Adipocyte (in vitro differentiated cells): Measurements from ENCODE around the gene LAMTOR2.
"Not testable (repeated sequence)": the region's sequence is repeated elsewhere in the genome, so short reads cannot be mapped to it uniquely, and the experiment has no call there.

Experiments
- DNase-seq: peaks from one replicate; pipeline ENCODE4 v3.0.0-alpha.2; 2015; ENCODE audit warnings: low read depth
- H3K27me3 ChIP-seq: replicated peaks from 2 replicates; pipeline ENCODE4 v1.7.0; 2013; ENCODE audit warnings: mild to moderate bottlenecking, low read length, moderate library complexity; ENCODE audit not compliant: control insufficient read depth, insufficient read depth
- H3K36me3 ChIP-seq: 2 replicates; pipeline ENCODE4 v1.7.0; 2013; ENCODE audit warnings: low read length, mild to moderate bottlenecking, moderate library complexity; ENCODE audit not compliant: control insufficient read depth, insufficient read depth, severe bottlenecking
- H3K4me1 ChIP-seq: 2 replicates; pipeline ENCODE4 v1.7.0; 2013; ENCODE audit warnings: mild to moderate bottlenecking, low read length, moderate library complexity; ENCODE audit not compliant: control insufficient read depth, insufficient read depth
- H3K4me3 ChIP-seq: 2 replicates; pipeline ENCODE4 v1.7.0; 2013; ENCODE audit warnings: mild to moderate bottlenecking, low read length, moderate library complexity
- H3K9ac ChIP-seq: 2 replicates; pipeline ENCODE4 v1.7.0; 2013; ENCODE audit warnings: mild to moderate bottlenecking, low read length, moderate library complexity
- H3K9me3 ChIP-seq: 2 replicates; pipeline ENCODE4 v1.7.0; 2013; ENCODE audit warnings: mild to moderate bottlenecking, low read length, moderate library complexity; ENCODE audit not compliant: control insufficient read depth

Gene LAMTOR2

GRCh38 chr1:156024801-156025200, 29.8 kb upstream of the LAMTOR2 start:
- no peaks in the 10 kb centered on the region for H3K36me3 ChIP-seq
- no peak for DNase-seq
- H3K9ac ChIP-seq = no peak overlapping the region
- H3K27me3 ChIP-seq = no peaks in the 10 kb centered on the region
- H3K9me3 ChIP-seq = no peaks in the 10 kb centered on the region
- H3K4me1 ChIP-seq = peaks cover 2% of the 10 kb centered on the region
- H3K4me3 ChIP-seq = no peak overlapping the region

- no peaks in the 10 kb centered on the region for H3K27me3 ChIP-seq
- peak; percentile 61 for DNase-seq
- H3K36me3 ChIP-seq = no peaks in the 10 kb centered on the region
- H3K9me3 ChIP-seq = no peaks in the 10 kb centered on the region
- H3K4me3 ChIP-seq = no peak overlapping the region
- no peaks in the 10 kb centered on the region for H3K4me1 ChIP-seq
- H3K9ac ChIP-seq = no peak overlapping the region
Measured at GRCh38 chr1:156025876-156026275, 28.7 kb upstream of the LAMTOR2 start.

- no peak for DNase-seq
- no peak overlapping the region for H3K9ac ChIP-seq
Measured at GRCh38 chr1:156026588-156026987, 28.0 kb upstream of the LAMTOR2 start.

GRCh38 chr1:156033011-156033410, 21.6 kb upstream of the LAMTOR2 start:
- no peaks in the 10 kb centered on the region for H3K4me1 ChIP-seq
- no peaks in the 10 kb centered on the region for H3K9me3 ChIP-seq
- no peak for DNase-seq
- peaks cover 6% of the 10 kb centered on the region for H3K36me3 ChIP-seq
- H3K4me3 ChIP-seq = no peak overlapping the region
- H3K9ac ChIP-seq = no peak overlapping the region
- H3K27me3 ChIP-seq = no peaks in the 10 kb centered on the region

More at GRCh38 chr1:156026588-156026987, 28.0 kb upstream of the LAMTOR2 start:
- H3K4me1 ChIP-seq = no peaks in the 10 kb centered on the region
- no peak overlapping the region for H3K4me3 ChIP-seq
- no peaks in the 10 kb centered on the region for H3K27me3 ChIP-seq
- H3K9me3 ChIP-seq = no peaks in the 10 kb centered on the region
- H3K36me3 ChIP-seq = no peaks in the 10 kb centered on the region

GRCh38 chr1:156034991-156035390, 19.6 kb upstream of the LAMTOR2 start:
- not testable (repeated sequence) for H3K4me1 ChIP-seq

GRCh38 chr1:156042828-156043227, 11.8 kb upstream of the LAMTOR2 start:
- DNase-seq = no peak
- Histone ChIP-seq H3K36me3 (peaks cover 30% of the 10 kb centered on the region), H3K9me3 (no peaks in the 10 kb centered on the region), H3K4me3 (no peak overlapping the region), H3K27me3 (no peaks in the 10 kb centered on the region), H3K9ac (no peak overlapping the region), H3K4me1 (no peaks in the 10 kb centered on the region)

More at GRCh38 chr1:156034991-156035390, 19.6 kb upstream of the LAMTOR2 start:
- not testable (repeated sequence) for H3K4me3 ChIP-seq, H3K36me3 ChIP-seq, DNase-seq, H3K27me3 ChIP-seq, H3K9me3 ChIP-seq, H3K9ac ChIP-seq

GRCh38 chr1:156045076-156045475, 9.5 kb upstream of the LAMTOR2 start:
- H3K36me3 ChIP-seq = peaks cover 39% of the 10 kb centered on the region
- no peak overlapping the region for H3K9ac ChIP-seq
- no peaks in the 10 kb centered on the region for H3K27me3 ChIP-seq
- no peak overlapping the region for H3K4me3 ChIP-seq
- no peak for DNase-seq
- no peaks in the 10 kb centered on the region for H3K4me1 ChIP-seq
- no peaks in the 10 kb centered on the region for H3K9me3 ChIP-seq

- H3K9me3 ChIP-seq = no peaks in the 10 kb centered on the region
- no peaks in the 10 kb centered on the region for H3K27me3 ChIP-seq
- H3K4me1 ChIP-seq = no peaks in the 10 kb centered on the region
- no peak overlapping the region for H3K4me3 ChIP-seq
- H3K36me3 ChIP-seq = peaks cover 16% of the 10 kb centered on the region
- no peak overlapping the region for H3K9ac ChIP-seq
- DNase-seq = no peak
Measured at GRCh38 chr1:156048663-156049258, 5.8 kb upstream of the LAMTOR2 start.

GRCh38 chr1:156050376-156050775, 4.2 kb upstream of the LAMTOR2 start:
- peak; percentile 20 for DNase-seq
- Histone ChIP-seq H3K9ac (no peak overlapping the region), H3K36me3 (peaks cover 11% of the 10 kb centered on the region), H3K4me3 (no peak overlapping the region), H3K9me3 (no peaks in the 10 kb centered on the region), H3K27me3 (no peaks in the 10 kb centered on the region), H3K4me1 (peaks cover under 1% of the 10 kb centered on the region)

GRCh38 chr1:156051011-156051725, 3.4 kb upstream of the LAMTOR2 start:
- H3K9me3 ChIP-seq = no peaks in the 10 kb centered on the region
- DNase-seq = no peak
- peaks cover 8% of the 10 kb centered on the region for H3K4me1 ChIP-seq
- no peak overlapping the region for H3K4me3 ChIP-seq
- peaks cover 9% of the 10 kb centered on the region for H3K36me3 ChIP-seq
- H3K27me3 ChIP-seq = no peaks in the 10 kb centered on the region
- H3K9ac ChIP-seq = no peak overlapping the region

GRCh38 chr1:156052862-156053767, 1.5 kb upstream of the LAMTOR2 start:
- Histone ChIP-seq H3K9me3 (no peaks in the 10 kb centered on the region), H3K36me3 (peaks cover 9% of the 10 kb centered on the region), H3K9ac (peak overlapping the region; percentile 83), H3K27me3 (no peaks in the 10 kb centered on the region), H3K4me1 (peaks cover 8% of the 10 kb centered on the region), H3K4me3 (peak overlapping the region; percentile 91)
- peak; percentile 83 for DNase-seq
